Measurements from ENCODE around the gene ZNF484. TPM values are rescaled to one million over a fixed set of nuclear protein-coding genes. Genes with fewer than 3 reads are reported as not detected.
"Not testable (repeated sequence)": the region's sequence is repeated elsewhere in the genome, so short reads cannot be mapped to it uniquely, and the experiment has no call there.

Gene ZNF484
- total RNA-seq, 1 donor from 2014 or later = 7.9 TPM

- DNase-seq (ENCODE audit: low read depth in 2 of 2) = no peak
These were observed 13.7 kb downstream of the ZNF484 start for GRCh38 chr9:92864152-92864551.

GRCh38 chr9:92860867-92861266, 17.0 kb downstream of the ZNF484 start:
- DNase-seq (ENCODE audit: low read depth in 2 of 2) = no peak

- no peak for DNase-seq (ENCODE audit: low read depth in 2 of 2)
These were observed 20.6 kb downstream of the ZNF484 start for GRCh38 chr9:92857236-92857635.

GRCh38 chr9:92853716-92854115, 24.1 kb downstream of the ZNF484 start:
- no peak for DNase-seq (ENCODE audit: low read depth in 2 of 2)

- no peak for DNase-seq (ENCODE audit: low read depth in 2 of 2)
These were observed 26.9 kb downstream of the ZNF484 start for GRCh38 chr9:92850898-92851297.

- DNase-seq (ENCODE audit: low read depth in 2 of 2) = not testable (repeated sequence)
These were observed 29.1 kb downstream of the ZNF484 start for GRCh38 chr9:92848740-92849139.

- DNase-seq (ENCODE audit: low read depth in 2 of 2) = no peak
These were observed 31.1 kb downstream of the ZNF484 start for GRCh38 chr9:92846662-92847145.

GRCh38 chr9:92838411-92838810, 39.4 kb downstream of the ZNF484 start:
- not testable (repeated sequence) for DNase-seq (ENCODE audit: low read depth in 2 of 2)

- no peak for DNase-seq (ENCODE audit: low read depth in 2 of 2)
These were observed 40.6 kb downstream of the ZNF484 start for GRCh38 chr9:92837191-92837590.

- DNase-seq (ENCODE audit: low read depth in 2 of 2) = no peak
These were observed 48.4 kb downstream of the ZNF484 start for GRCh38 chr9:92829420-92829819.

- not testable (repeated sequence) for DNase-seq (ENCODE audit: low read depth in 2 of 2)
These were observed 52.8 kb downstream of the ZNF484 start for GRCh38 chr9:92825065-92825464.

- no peak for DNase-seq (ENCODE audit: low read depth in 2 of 2)
These were observed 56.9 kb downstream of the ZNF484 start for GRCh38 chr9:92820964-92821363.

GRCh38 chr9:92819898-92820297, 57.9 kb downstream of the ZNF484 start:
- not testable (repeated sequence) for DNase-seq (ENCODE audit: low read depth in 2 of 2)

- not testable (repeated sequence) for DNase-seq (ENCODE audit: low read depth in 2 of 2)
These were observed 68.1 kb downstream of the ZNF484 start for GRCh38 chr9:92809629-92810326.

GRCh38 chr9:92808726-92809451, 68.9 kb downstream of the ZNF484 start:
- DNase-seq (ENCODE audit: low read depth in 2 of 2) = peak; percentile 62 to 63

- DNase-seq (ENCODE audit: low read depth in 2 of 2) = no peak
These were observed 69.8 kb downstream of the ZNF484 start for GRCh38 chr9:92807757-92808725.

- no peak for DNase-seq (ENCODE audit: low read depth in 2 of 2)
These were observed 70.6 kb downstream of the ZNF484 start for GRCh38 chr9:92807031-92807756.

GRCh38 chr9:92804727-92805126, 73.1 kb downstream of the ZNF484 start:
- no peak for DNase-seq (ENCODE audit: low read depth in 2 of 2)

- no peak for DNase-seq (ENCODE audit: low read depth in 2 of 2)
These were observed 79.5 kb downstream of the ZNF484 start for GRCh38 chr9:92798358-92798757.

GRCh38 chr9:92796337-92796804, 81.5 kb downstream of the ZNF484 start:
- DNase-seq (ENCODE audit: low read depth in 2 of 2) = not testable (repeated sequence)

All from lung microvascular endothelial cell (primary cell).